ENCODE data around the gene SPON1.

Gene SPON1

DNA sequence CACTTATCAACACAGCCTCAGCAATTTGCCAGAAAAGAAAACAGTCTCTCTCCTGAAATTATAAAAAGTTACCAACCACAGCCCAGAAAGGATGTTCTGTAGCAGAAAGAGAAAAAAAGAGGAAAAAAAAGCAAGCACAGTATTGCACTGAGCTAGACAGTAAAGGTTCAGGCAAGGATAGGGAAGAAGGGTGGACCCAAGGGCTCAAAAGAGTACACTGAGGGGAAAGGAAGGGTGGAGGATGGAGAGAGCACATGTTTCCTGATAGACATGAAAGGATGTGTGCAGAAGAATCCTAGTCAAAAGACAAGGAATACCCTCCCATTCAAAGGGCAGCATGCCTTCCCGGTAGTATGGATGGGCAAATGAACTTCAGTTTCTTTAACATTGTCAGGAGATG, 337.4 kb downstream of the SPON1 start:
- DNase-seq, result no peak

DNA sequence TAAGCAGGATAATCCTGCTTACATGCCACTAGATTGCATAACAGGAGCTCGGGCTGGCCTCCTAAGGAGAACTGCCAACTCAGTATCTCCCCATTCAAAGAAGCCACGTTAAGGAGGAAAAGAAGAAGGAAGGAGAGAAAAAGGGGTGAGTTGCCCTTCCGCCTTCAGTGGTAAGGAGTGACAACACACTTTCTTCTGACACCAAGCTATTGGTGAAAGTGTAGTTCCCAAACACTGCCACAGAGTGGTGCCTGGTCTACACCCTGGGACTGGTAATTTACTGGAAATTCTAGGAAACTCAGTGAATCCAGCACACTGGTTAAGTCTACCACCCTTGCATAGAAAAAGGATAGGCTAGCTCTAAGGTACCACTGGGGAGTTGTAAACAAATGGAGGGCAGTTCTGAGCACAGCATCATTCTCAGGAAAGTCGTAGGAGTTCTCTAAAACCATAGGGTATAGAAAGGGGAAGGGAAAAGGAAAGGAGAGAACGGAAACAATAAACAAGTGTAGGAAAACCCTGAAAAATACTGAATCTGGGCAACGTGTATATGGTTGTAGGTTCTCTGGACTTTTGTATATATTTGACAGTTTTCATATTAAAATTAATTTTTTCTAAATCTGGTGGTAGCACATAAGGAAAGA, 338.3 kb downstream of the SPON1 start:
- DNase-seq, result peak; percentile 6

DNA sequence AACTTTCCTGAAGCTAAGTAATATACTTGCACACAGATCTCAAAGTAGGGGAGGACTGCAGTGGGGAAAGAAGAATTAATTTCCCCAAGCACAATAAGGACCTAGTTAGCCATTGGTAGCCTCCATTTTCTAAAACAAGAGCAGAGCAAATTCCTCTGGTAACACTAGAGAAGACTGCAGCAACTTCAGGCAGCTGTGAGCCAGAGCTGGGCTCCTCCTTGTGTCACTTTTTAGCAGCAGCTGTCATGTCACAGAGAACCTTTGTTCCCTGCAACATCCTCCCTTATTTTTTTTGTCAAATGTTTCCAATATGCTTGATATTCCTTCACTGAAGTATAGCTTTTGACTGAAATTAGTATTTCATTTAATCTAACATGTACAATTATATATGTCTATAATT, 342.1 kb downstream of the SPON1 start:
- DNase-seq, result no peak

GRCh38 chr11:14305649-14306048, 343.1 kb downstream of the SPON1 start:
- no peak for DNase-seq

DNA sequence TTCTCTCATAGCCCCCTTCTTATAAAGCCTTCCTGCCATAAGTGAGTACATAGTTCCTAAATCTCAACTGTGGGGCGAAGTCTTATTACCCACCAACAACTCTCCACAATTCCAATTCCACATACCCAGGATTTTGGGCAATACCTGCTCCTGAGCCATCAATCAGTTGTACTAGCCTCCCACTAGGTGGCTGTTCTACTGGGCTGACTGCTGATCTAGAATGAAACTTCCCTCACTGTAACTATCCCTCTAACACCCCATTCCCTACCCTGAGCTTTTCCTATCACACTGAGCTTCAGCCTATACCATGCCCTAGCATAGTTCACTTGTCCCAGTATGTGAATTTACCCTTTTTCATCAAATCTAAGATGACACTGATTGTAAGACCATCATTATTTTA, 344.0 kb downstream of the SPON1 start:
- DNase-seq, result no peak

DNA sequence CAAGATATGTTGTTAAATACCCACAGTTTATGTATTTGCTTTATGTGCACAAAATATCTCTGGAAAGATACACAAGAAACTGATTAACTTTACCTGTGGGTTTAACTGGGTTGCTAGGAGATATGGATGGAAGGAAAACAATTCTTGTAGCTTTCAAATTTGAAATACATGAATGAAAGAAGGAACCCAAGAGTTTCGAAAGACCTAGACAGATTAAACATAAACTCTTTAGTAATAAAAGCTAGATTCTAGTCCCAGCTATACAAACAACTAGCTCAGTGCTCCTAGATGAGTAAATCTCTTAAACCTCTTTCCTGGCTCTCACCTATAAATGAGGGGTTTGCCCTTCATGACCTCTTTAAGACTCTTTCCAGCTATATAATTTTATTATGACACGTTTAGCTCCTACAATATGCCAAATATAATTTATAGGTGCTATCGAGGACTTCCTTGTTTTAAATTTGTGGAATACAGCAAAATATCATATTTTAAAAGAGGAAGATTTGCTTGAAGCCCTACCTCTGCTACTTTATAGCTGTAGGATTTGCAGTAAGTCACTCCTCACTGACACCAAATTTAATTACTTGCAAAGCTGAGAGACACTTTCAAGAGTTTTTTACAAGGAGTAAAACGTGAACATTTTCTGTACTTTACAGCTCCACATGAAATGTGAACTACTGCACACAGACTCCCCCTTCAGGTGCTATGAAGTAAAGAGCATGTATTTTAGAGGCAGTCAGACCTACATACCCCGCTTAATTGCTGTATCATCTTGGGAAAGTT, 345.8 kb downstream of the SPON1 start:
- DNase-seq, result no peak

DNA sequence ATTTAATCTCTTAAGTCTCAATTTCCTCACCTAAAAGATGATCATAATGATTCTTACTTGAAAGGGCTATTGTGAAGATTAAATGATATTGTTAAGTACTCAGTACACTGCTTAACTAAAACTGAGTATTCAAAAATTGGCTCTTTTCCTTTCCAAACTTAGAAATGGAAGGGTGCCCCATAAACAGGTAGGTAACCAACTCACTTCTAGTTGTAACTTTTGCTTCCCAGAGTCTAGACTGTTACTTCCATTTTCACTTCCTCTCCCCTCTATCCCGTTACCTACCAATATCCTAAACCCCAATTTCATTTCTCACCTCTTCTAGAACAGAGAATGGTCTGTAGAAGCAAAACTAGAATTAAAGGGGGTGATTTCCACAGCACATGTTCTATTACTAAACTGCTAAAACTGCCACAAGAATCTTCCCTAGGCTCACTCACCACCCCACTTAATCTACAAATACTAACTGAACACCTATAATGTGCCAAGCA, 346.4 kb downstream of the SPON1 start:
- DNase-seq, result no peak

- DNase-seq, result no peak
Measured at GRCh38 chr11:14309425-14310192, 347.1 kb downstream of the SPON1 start.

DNA sequence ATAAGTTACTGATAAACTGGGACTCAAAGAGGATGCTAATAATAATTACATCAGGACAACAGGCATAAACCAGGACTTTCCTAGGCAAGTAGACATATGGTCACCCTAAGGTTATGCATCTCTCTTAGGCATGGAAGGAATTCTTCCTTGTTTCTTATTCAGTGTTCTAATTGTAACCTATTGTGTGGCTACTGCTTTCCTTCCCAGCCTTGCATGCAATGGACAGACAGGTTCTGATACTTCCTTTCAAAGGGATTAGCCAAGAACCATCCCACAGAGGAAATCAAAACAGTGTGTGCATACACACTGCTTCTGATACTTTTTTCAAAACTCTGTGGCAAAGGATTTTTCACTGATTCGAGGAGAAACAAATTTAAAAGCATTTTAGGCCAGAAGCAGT, 348.2 kb downstream of the SPON1 start:
- DNase-seq, result no peak

GRCh38 chr11:14312736-14313438, 350.4 kb downstream of the SPON1 start:
- DNase-seq, result no peak

DNA sequence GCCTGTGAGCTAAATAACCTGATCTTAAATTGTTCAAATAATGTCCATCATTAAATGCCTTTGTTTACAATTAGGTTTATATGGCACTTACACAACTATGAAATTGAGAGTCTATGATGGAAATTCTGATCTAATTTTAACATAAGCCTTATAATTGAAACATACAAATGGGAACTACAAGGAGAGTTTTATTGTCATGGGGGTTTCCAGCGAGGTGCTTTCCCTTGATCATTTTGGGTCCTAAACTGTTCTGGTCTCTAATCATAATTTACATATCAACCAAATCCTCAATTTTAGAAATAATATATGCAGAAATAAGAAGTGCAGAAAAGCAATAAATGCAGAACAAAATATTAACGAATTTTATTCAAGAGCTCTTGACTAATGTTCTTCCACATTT, 351.6 kb downstream of the SPON1 start:
- no peak for DNase-seq

DNA sequence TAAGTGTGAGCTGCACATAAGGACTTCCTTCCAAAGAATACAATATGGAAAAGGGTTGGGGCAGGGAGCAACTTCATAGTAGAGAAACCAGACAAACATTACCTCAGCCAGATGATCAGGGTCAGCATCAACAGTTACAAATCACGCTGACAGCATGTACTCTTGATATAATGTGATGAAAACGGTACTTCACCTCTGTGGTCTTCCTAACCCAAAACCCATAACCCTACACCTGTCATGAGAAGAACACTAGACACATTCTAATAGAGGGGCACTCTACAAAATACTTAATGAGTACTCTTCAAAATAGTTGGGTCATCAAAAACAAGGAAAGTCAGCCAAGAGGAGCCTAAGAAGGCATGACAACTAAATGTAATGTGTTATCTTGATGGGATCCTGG, 352.6 kb downstream of the SPON1 start:
- DNase-seq, result no peak

All from NCI-H2081 treated with DMSO at 0.1 percent for 48 hours (cell line).